ENCODE data around the gene PKP2. TPM values are rescaled to one million over a fixed set of nuclear protein-coding genes. Genes with fewer than 3 reads are reported as not detected.

The PKP2 gene
- total and polyA plus RNA-seq, 2 of the 13 experiments (the other 11 are each of a cell fraction or from before 2014, with no cell fraction given) = 15.1 to 25.3 TPM

DNA sequence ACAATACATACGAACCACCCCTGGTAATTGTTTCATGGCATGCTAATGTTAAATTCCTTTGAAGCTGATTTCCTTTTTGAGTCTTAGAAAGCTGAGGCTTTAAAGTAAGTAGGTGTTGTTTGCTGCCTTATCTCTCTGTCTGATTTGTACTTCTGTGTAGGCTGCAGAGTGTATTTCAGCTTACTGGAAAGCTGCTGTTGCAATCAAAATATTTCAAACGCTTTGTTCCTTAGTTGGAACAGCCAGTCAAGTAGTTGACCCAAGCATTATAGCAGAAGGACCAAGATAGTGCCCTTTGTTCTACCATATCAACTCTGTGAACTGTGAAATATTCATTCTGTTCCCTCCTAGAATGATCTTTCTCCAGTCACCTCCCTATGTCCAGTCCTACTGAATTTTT, 3.1 kb downstream of the PKP2 start (continued):
- TF ChIP-seq SOX5 (CRISPR knock-in tag; IDR thresholded peaks at IDR 0.05; ENCODE audit: borderline replicate concordance) = peak; percentile 75; the same call in 1 of the 2 replicates
- TF ChIP-seq FOXA3 (CRISPR knock-in tag; IDR thresholded peaks at IDR 0.05) = 0 out of 2 replicates have a peak, but pooled peaks have one; percentile 8
- TF ChIP-seq ZNF124 (CRISPR knock-in tag; IDR thresholded peaks at IDR 0.05) = no peak

GRCh38 chr12:32893043-32893442, 3.5 kb downstream of the PKP2 start:
- CTCF ChIA-PET (ENCODE audit: low intra/inter-chr PET ratio, low total read pairs) = no interaction called here

More at GRCh38 chr12:32893043-32893442, 3.5 kb downstream of the PKP2 start:
- POLR2A ChIA-PET = interaction anchor here (1.2 kb wide), 1 partner anchor 10 kb away, joined by 3 read pairs; no protein-coding TSS in a partner anchor
- Histone ChIP-seq H3K36me3 (replicated peaks in 1 of 2; ENCODE audit: control insufficient read depth in 1 of 2, insufficient read depth in 2 of 2, low read length in 2 of 2) (peaks cover 0 to 3% of the 10 kb centered on the region in 2 experiments; a peak in 1 of 5 replicates), H3K27me3 (ENCODE audit: control insufficient read depth in 1 of 2, insufficient read depth in 2 of 2, low read length in 2 of 2) (no peaks in the 10 kb centered on the region), H3K4me1 (ENCODE audit: insufficient read depth, low read length) (peaks cover 62% of the 10 kb centered on the region), H3K9me3 (ENCODE audit: low read length) (no peaks in the 10 kb centered on the region), H4K20me1 (ENCODE audit: insufficient read depth, low read length) (peaks cover 6% of the 10 kb centered on the region), H3K4me2 (ENCODE audit: low read depth, low read length) (peak overlapping the region; percentile 52), H3K79me2 (ENCODE audit: insufficient read depth, low read length) (peaks cover 57% of the 10 kb centered on the region), H3K4me3 (replicated peaks in 1 of 3; ENCODE audit: insufficient read depth in 1 of 3, low read depth in 2 of 3, low read length in 3 of 3) (peak overlapping the region in 1 of 3 experiments; percentile 32; a peak in 2 of 6 replicates), H2AFZ (ENCODE audit: low read length) (no peak overlapping the region), H3K27ac (ENCODE audit: extremely low read length, insufficient read depth, low read length) (peak overlapping the region; percentile 53), H3K9ac (ENCODE audit: insufficient read depth, low read depth, low read length) (no peak overlapping the region)
- WGBS (ENCODE audit: low lambda C conversion rate) = 11% methylated on average over 2 of the region's 2 CpGs
- TF ChIP-seq ZNF207 (IDR thresholded peaks at IDR 0.05; ENCODE audit: borderline replicate concordance) (no peak), HOXA9 (CRISPR knock-in tag; IDR thresholded peaks at IDR 0.05; ENCODE audit: borderline replicate concordance) (no peak), NFIB (CRISPR knock-in tag; IDR thresholded peaks at IDR 0.05; ENCODE audit: borderline replicate concordance) (no peak), RAD21 (CRISPR knock-in tag; IDR thresholded peaks at IDR 0.05) (no peak), ZNF513 (CRISPR knock-in tag; conservative IDR thresholded peaks at IDR 0.05) (no peak), ZNF652 (CRISPR knock-in tag; IDR thresholded peaks at IDR 0.05; ENCODE audit: borderline replicate concordance, low read depth) (peak; percentile 74), PRDM10 (CRISPR knock-in tag; IDR thresholded peaks at IDR 0.05; ENCODE audit: low read depth) (no peak), MTA3 (CRISPR knock-in tag; IDR thresholded peaks at IDR 0.05) (no peak), ZBTB42 (CRISPR knock-in tag; IDR thresholded peaks at IDR 0.05) (no peak)
- intact Hi-C loops (cut with micrococcal nuclease; ENCODE audit: unreplicated experiment) = no loop called here
- BruUV-seq (replicated peaks) = no TSS peak
- peak; percentile 39 for DNase-seq (ENCODE audit: low spot score)
- no peak for ATAC-seq
- no peak for FAIRE-seq
- in situ Hi-C loops (cut with HindIII; ENCODE audit: extremely low pct_ligation_motif_present, low pct_unique_long_range_greater_than_20kb) = no loop called here
